Activated CD4-positive, alpha-beta memory T cell treated with anti-CD3 and anti-CD28 coated beads, Interleukin-2, amount 10 ng/mL, durations not matched to agents 7 days and 5 days (primary cell): Measurements from ENCODE around the gene ACSF2. TPM values are rescaled to one million over a fixed set of nuclear protein-coding genes. Genes with fewer than 3 reads are reported as not detected.

Source experiments
- CTCF ChIA-PET: fragments of 350-600 bp; sonication (Branson Sonifier 250); formaldehyde crosslinking; loops from one replicate; lab custom pipeline; 2021; ENCODE audit warnings: antibody characterized with exemption, inconsistent platforms; lab: Charles Lee
- POLR2A ChIA-PET: fragments of 350-600 bp; sonication (Branson Sonifier 250); formaldehyde crosslinking; loops from one replicate; lab custom pipeline; 2021; ENCODE audit warnings: antibody characterized with exemption; lab: Charles Lee
- DNase-seq: peaks from one replicate; pipeline ENCODE4 v3.0.0-alpha.2; 2020
- H3K27ac Mint-ChIP-seq: one replicate; pipeline ENCODE4 v1.8.0; 2021; ENCODE audit warnings: mild to moderate bottlenecking, mixed read lengths
- H3K27me3 Mint-ChIP-seq: one replicate; pipeline ENCODE4 v1.8.0; 2021; ENCODE audit warnings: mixed read lengths
- H3K36me3 Mint-ChIP-seq: one replicate; pipeline ENCODE4 v1.8.0; 2021; ENCODE audit warnings: low read depth, mixed read lengths
- H3K4me1 Mint-ChIP-seq: one replicate; pipeline ENCODE4 v1.8.0; 2021; ENCODE audit warnings: mixed read lengths
- H3K4me3 Mint-ChIP-seq: one replicate; pipeline ENCODE4 v1.8.0; 2021; ENCODE audit warnings: mild to moderate bottlenecking, mixed read lengths
- H3K9me3 Mint-ChIP-seq: one replicate; pipeline ENCODE4 v1.8.0; 2021; ENCODE audit warnings: mixed read lengths
- total RNA-seq, 2 experiments: library from RNA; stranded (reverse); gene quantifications; one replicate each; pipeline ENCODE4 v1.2.3, GENCODE V29; 2021

ACSF2 gene
- total RNA-seq, 2 experiments from 2014 or later: 28.7 to 30.7 TPM

DNA sequence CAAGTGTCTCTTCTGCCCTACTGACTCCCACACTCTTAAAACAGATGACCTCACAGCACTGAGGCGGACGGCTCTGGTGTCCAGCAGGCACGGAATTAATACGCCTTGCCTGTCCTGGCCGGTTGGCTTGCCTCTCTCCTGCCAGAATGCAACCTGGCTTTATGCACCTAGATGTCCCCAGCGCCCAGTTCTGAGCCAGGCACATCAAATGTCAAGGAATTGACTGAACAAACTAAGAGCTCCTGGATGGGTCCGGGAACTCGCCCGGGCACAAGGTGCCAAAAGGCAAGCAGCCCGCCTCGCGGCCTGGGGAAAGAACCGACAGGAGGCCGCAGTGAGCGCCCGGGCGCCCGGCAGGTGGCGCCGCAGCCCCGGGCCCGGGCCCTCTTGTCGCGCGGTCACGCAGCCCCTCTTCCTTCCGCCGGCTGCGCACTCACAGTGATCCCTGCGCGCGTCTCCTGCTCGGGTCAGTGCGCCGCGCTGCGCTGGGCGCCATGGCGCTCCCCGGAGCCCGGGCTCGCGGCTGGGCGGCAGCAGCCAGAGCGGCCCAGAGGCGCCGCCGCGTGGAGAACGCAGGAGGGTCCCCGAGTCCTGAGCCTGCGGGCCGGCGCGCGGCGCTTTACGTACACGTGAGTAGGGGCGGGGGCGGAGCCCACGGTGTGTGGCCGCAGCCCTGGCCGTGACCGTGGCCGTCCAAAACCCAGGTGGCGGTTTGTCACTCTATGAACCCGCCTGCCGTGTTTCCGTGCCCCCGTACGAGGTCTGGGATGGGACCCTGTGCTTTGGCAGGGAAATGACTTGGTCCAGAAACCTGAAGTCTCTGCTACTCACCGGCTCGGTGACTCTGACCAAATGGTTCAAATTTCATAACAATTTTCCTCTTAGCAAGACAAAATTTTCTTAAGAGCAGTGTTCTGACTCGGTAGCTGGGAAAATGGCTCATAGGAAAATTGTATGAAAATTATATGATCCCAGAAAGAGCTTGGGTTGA is 52.7 kb downstream of the ACSF2 start, which contains the start of gene RSAD1:
TSS of gene RSAD1 (plus strand) at position 470 of the 991 bp plus-strand sequence. CDS start at position 495, 25 bp downstream.
- Mint-ChIP-seq H3K4me3 (peak within 1 kb of the TSS; percentile 82), H3K27me3 (peaks cover 3% of the 10 kb centered on the region), H3K27ac (peak within 1 kb of the TSS; percentile 68), H3K9me3 (no peaks in the 10 kb centered on the region), H3K4me1 (peaks cover 25% of the 10 kb centered on the region), H3K36me3 (peaks cover 4% of the 10 kb centered on the region)
- ChIA-PET POLR2A (interaction anchor here (0.7 to 2.4 kb wide), 10 partner anchors 12 to 241 kb away, joined by 3 to 10 read pairs (median 4); partner anchors contain the start of genes ACSF2, LRRC59 and LUC7L3), CTCF (interaction anchor here (0.6 to 2.1 kb wide), 33 partner anchors 9 to 638 kb away, joined by 3 to 24 read pairs (median 4); partner anchors contain the start of genes CACNA1G and LRRC59)
- DNase-seq: peak; percentile 90

- peak; percentile 71 for DNase-seq
- H3K27ac Mint-ChIP-seq: peak overlapping the region; percentile 68
- H3K9me3 Mint-ChIP-seq: no peaks in the 10 kb centered on the region
- peaks cover 3% of the 10 kb centered on the region for H3K27me3 Mint-ChIP-seq
- peaks cover 25% of the 10 kb centered on the region for H3K4me1 Mint-ChIP-seq
- peaks cover 4% of the 10 kb centered on the region for H3K36me3 Mint-ChIP-seq
- CTCF ChIA-PET: interaction anchor here (0.6 to 2.1 kb wide), 30 partner anchors 10 to 637 kb away, joined by 3 to 24 read pairs (median 4); partner anchors contain the start of genes CACNA1G and LRRC59
- peak overlapping the region; percentile 82 for H3K4me3 Mint-ChIP-seq
- POLR2A ChIA-PET: interaction anchor here (0.8 to 2.4 kb wide), 9 partner anchors 13 to 240 kb away, joined by 3 to 10 read pairs (median 5); partner anchors contain the start of genes ACSF2, LRRC59 and LUC7L3
Measured at GRCh38 chr17:50479522-50480141, 53.6 kb downstream of the ACSF2 start.

- peak overlapping the region; percentile 82 for H3K4me3 Mint-ChIP-seq
- H3K27me3 Mint-ChIP-seq: peaks cover 3% of the 10 kb centered on the region
- H3K27ac Mint-ChIP-seq: no peak overlapping the region
- H3K9me3 Mint-ChIP-seq: no peaks in the 10 kb centered on the region
- peaks cover 25% of the 10 kb centered on the region for H3K4me1 Mint-ChIP-seq
- POLR2A ChIA-PET: interaction anchor here (1.0 to 2.4 kb wide), 5 partner anchors 29 to 108 kb away, joined by 3 to 10 read pairs (median 6); partner anchors contain the start of gene LRRC59
- CTCF ChIA-PET: interaction anchor here (1.0 to 2.1 kb wide), 12 partner anchors 9 to 119 kb away, joined by 3 to 24 read pairs (median 5); partner anchors contain the start of genes CACNA1G and LRRC59
- peaks cover 4% of the 10 kb centered on the region for H3K36me3 Mint-ChIP-seq
- no peak for DNase-seq
Measured at GRCh38 chr17:50480142-50480764, 54.2 kb downstream of the ACSF2 start.

DNA sequence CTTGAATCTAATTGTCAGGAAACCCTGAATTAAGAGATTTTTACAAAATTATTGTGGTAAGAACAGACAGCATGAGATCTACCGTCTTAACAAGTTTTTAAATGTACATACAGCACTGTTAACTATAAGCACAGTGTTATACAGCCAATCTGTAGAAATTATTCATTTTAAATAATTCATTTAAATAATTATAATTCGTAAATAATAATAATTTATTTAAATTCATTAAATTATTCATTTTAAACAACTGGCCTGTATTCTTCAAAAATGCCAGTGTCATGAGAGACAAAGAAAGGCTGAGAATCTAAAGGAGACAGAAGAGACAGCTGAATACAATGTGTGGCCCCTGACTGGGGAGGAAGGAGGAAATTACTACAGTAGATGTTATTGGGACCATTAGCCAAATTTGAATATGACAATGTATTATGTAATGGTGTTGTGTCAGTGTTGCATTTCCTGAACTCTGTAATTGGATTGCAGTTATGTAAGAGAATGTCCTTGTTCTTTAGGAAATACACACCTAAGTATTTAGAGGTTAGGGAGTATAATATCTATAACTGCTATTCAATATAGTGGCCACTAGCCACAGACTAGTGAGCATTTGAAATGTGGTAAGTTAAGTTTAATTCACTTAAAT is 55.0 kb downstream of the ACSF2 start:
- no peak overlapping the region for H3K4me3 Mint-ChIP-seq
- H3K27me3 Mint-ChIP-seq: peaks cover 3% of the 10 kb centered on the region
- peaks cover 5% of the 10 kb centered on the region for H3K36me3 Mint-ChIP-seq
- H3K9me3 Mint-ChIP-seq: no peaks in the 10 kb centered on the region
- H3K27ac Mint-ChIP-seq: no peak overlapping the region
- ChIA-PET CTCF (interaction anchor here (1.0 to 3.2 kb wide), 3 partner anchors 20 to 61 kb away, joined by 7 to 17 read pairs (median 9); no protein-coding TSS in a partner anchor), POLR2A (no interaction called here)
- no peak for DNase-seq
- H3K4me1 Mint-ChIP-seq: peaks cover 25% of the 10 kb centered on the region

GRCh38 chr17:50481648-50482047 is 55.6 kb downstream of the ACSF2 start:
- Mint-ChIP-seq H3K4me1 (peaks cover 25% of the 10 kb centered on the region), H3K9me3 (no peaks in the 10 kb centered on the region), H3K27me3 (no peaks in the 10 kb centered on the region), H3K36me3 (peaks cover 5% of the 10 kb centered on the region), H3K27ac (no peak overlapping the region), H3K4me3 (no peak overlapping the region)
- POLR2A ChIA-PET: interaction anchor here (0.8 kb wide), 1 partner anchor 60 kb away, joined by 4 read pairs; no protein-coding TSS in a partner anchor
- CTCF ChIA-PET: interaction anchor here (0.7 to 3.4 kb wide), 10 partner anchors 20 to 145 kb away, joined by 3 to 29 read pairs (median 4); partner anchors contain the start of gene LRRC59
- no peak for DNase-seq

- H3K4me3 Mint-ChIP-seq: no peak overlapping the region
- H3K9me3 Mint-ChIP-seq: no peaks in the 10 kb centered on the region
- ChIA-PET POLR2A (interaction anchor here (0.8 kb wide), 1 partner anchor 60 kb away, joined by 4 read pairs; no protein-coding TSS in a partner anchor), CTCF (interaction anchor here (0.7 to 3.4 kb wide), 10 partner anchors 19 to 144 kb away, joined by 3 to 29 read pairs (median 4); partner anchors contain the start of gene LRRC59)
- no peaks in the 10 kb centered on the region for H3K27me3 Mint-ChIP-seq
- H3K27ac Mint-ChIP-seq: no peak overlapping the region
- DNase-seq: no peak
- H3K4me1 Mint-ChIP-seq: peaks cover 25% of the 10 kb centered on the region
- H3K36me3 Mint-ChIP-seq: peaks cover 5% of the 10 kb centered on the region
Measured at GRCh38 chr17:50482110-50482509, 56.1 kb downstream of the ACSF2 start.

DNA sequence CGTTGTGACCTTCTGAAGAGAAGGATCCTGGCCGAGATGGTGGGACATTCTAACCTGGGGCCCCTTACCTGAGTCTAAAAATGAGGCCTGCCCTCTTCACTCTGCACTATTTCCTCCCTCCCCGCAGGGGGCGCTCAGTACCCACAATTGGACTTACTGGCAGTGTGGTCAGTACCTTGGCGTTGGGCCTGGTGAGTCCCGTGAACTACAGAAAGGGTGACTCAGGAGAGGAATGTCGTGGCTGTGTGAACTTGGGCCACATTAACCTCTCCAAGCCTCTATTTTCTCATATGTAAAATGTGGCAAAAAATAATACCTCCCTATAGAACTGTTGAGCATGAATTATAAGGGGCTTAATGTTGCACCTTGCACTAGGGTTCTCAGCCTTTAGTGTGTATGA is 56.5 kb downstream of the ACSF2 start:
- no peak overlapping the region for H3K4me3 Mint-ChIP-seq
- CTCF ChIA-PET: interaction anchor here (0.7 to 3.4 kb wide), 10 partner anchors 19 to 215 kb away, joined by 3 to 29 read pairs (median 3); partner anchors contain the start of genes CACNA1G and LRRC59
- POLR2A ChIA-PET: interaction anchor here (0.8 kb wide), 1 partner anchor 60 kb away, joined by 4 read pairs; no protein-coding TSS in a partner anchor
- peaks cover 25% of the 10 kb centered on the region for H3K4me1 Mint-ChIP-seq
- H3K36me3 Mint-ChIP-seq: peaks cover 5% of the 10 kb centered on the region
- H3K27me3 Mint-ChIP-seq: no peaks in the 10 kb centered on the region
- H3K27ac Mint-ChIP-seq: peak overlapping the region; percentile 42
- peak; percentile 82 for DNase-seq
- H3K9me3 Mint-ChIP-seq: no peaks in the 10 kb centered on the region

GRCh38 chr17:50483266-50483665 is 57.2 kb downstream of the ACSF2 start:
- POLR2A ChIA-PET: interaction anchor here (1.4 to 1.7 kb wide), 3 partner anchors 10 to 50 kb away, joined by 3 to 6 read pairs (median 5); no protein-coding TSS in a partner anchor

GRCh38 chr17:50484386-50485155 is 58.6 kb downstream of the ACSF2 start:
- no peaks in the 10 kb centered on the region for H3K27me3 Mint-ChIP-seq
- POLR2A ChIA-PET: interaction anchor here (0.8 to 1.7 kb wide), 5 partner anchors 9 to 381 kb away, joined by 3 to 6 read pairs (median 3); partner anchors contain the start of gene TOB1

More at GRCh38 chr17:50483266-50483665, 57.2 kb downstream of the ACSF2 start:
- H3K9me3 Mint-ChIP-seq: no peaks in the 10 kb centered on the region
- no peak for DNase-seq
- no peak overlapping the region for H3K27ac Mint-ChIP-seq
- peaks cover 20% of the 10 kb centered on the region for H3K4me1 Mint-ChIP-seq
- CTCF ChIA-PET: interaction anchor here (0.7 to 3.4 kb wide), 8 partner anchors 18 to 214 kb away, joined by 3 to 29 read pairs (median 4); partner anchors contain the start of genes CACNA1G and LRRC59
- no peak overlapping the region for H3K4me3 Mint-ChIP-seq
- H3K27me3 Mint-ChIP-seq: no peaks in the 10 kb centered on the region
- peaks cover 5% of the 10 kb centered on the region for H3K36me3 Mint-ChIP-seq

More at GRCh38 chr17:50484386-50485155, 58.6 kb downstream of the ACSF2 start:
- H3K4me1 Mint-ChIP-seq: peaks cover 13% of the 10 kb centered on the region
- CTCF ChIA-PET: interaction anchor here (0.6 to 3.4 kb wide), 9 partner anchors 8 to 221 kb away, joined by 3 to 29 read pairs (median 4); no protein-coding TSS in a partner anchor
- no peak overlapping the region for H3K27ac Mint-ChIP-seq
- H3K4me3 Mint-ChIP-seq: no peak overlapping the region
- no peaks in the 10 kb centered on the region for H3K9me3 Mint-ChIP-seq
- H3K36me3 Mint-ChIP-seq: peaks cover 5% of the 10 kb centered on the region
- DNase-seq: no peak
